GM21526 (cell line): Measurements from ENCODE around the gene TRIM22.

ENCODE experiments used
- ATAC-seq: cut with Tn5 transposase; IDR thresholded peaks from one replicate; pipeline ENCODE4 v1.9.1; 2021; ENCODE audit warnings: moderate library complexity; ENCODE audit not compliant: unreplicated experiment, low FRiP score

The TRIM22 gene

DNA sequence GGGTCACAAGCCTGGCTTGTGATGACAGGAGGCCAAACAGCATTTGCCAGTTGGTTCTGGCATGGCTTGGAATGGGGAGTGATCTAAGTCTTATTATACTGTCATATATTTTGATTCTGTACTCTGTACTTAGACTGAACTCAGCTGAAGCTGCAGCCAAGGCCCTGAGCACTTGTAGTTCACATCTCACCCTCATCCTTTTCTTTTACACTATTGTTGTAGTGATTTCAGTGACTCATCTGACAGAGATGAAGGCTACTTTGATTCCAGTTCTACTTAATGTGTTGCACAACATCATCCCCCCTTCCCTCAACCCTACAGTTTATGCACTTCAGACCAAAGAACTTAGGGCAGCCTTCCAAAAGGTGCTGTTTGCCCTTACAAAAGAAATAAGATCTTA lies 47.5 kb downstream of the TRIM22 start:
- ATAC-seq = no peak

- ATAC-seq = no peak
Measured at GRCh38 chr11:5737670-5738392, 48.2 kb downstream of the TRIM22 start.

GRCh38 chr11:5738431-5738830 lies 48.8 kb downstream of the TRIM22 start:
- ATAC-seq = no peak

GRCh38 chr11:5746614-5747013 lies 57.0 kb downstream of the TRIM22 start:
- no peak for ATAC-seq

DNA sequence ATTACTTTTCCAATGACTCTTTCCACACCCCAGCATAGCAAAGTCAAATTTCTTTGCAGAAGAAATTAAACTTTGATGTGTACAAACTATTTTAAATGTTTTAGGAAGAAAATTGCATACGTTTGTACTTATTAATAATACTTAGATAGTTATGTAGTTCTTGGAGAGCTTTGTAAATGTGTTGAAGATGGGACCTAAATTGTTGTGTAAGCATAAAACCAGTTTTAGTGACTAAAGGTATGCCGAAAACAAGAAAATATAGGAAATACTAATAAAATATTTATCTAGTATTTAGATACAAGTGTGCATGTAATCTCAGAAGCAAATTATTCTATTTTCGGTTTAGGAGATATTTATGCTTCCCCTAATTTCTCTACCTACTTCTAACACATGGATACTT lies 60.2 kb downstream of the TRIM22 start:
- no peak for ATAC-seq

GRCh38 chr11:5753943-5754342 lies 64.4 kb downstream of the TRIM22 start, which contains the start of gene OR52N4:
OR52N4 (plus strand) TSS chr11:5754243; CDS start chr11:5754741, 498 bp downstream.
- ATAC-seq = no peak
